LNCaP clone FGC (cell line): Measurements from ENCODE around the gene MLKL.

Experiments used
- DNase-seq: peaks from one replicate; pipeline ENCODE4 v3.0.0-alpha.2; 2011; ENCODE audit warnings: low read depth
- H3K4me3 ChIP-seq: 2 replicates; pipeline ENCODE4 v1.5.1; 2011; ENCODE audit warnings: mild to moderate bottlenecking, low read depth, low read length, control low read depth
- TF ChIP-seq, protein P1 (sequence below): IDR thresholded peaks from 2 replicates; pipeline ENCODE4 v1.5.1; 2012; ENCODE audit warnings: mild to moderate bottlenecking; ENCODE audit not compliant: control insufficient read depth, insufficient read depth; ENCODE audit errors: extremely low read depth

The MLKL gene

DNA sequence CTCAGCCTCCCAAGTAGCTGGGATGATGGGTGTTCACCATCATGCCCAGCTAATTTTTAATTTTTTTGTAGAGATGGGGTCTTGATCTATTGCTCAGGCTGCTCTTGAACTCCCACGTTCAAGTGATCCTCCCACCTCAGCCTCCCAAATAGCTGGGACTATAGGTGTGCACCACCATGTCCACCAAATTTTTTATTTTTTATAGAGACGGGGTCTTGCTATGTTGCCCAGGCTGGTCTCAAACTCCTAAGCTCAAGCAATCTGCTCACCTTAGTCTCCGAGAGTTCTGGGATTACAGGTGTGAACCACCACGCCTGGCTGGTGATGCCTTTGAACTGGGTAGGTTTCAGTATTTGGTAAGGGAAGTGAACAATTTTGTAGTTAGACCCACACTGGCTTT is 43.9 kb upstream of the MLKL start:
- TF ChIP-seq, protein P1, sequence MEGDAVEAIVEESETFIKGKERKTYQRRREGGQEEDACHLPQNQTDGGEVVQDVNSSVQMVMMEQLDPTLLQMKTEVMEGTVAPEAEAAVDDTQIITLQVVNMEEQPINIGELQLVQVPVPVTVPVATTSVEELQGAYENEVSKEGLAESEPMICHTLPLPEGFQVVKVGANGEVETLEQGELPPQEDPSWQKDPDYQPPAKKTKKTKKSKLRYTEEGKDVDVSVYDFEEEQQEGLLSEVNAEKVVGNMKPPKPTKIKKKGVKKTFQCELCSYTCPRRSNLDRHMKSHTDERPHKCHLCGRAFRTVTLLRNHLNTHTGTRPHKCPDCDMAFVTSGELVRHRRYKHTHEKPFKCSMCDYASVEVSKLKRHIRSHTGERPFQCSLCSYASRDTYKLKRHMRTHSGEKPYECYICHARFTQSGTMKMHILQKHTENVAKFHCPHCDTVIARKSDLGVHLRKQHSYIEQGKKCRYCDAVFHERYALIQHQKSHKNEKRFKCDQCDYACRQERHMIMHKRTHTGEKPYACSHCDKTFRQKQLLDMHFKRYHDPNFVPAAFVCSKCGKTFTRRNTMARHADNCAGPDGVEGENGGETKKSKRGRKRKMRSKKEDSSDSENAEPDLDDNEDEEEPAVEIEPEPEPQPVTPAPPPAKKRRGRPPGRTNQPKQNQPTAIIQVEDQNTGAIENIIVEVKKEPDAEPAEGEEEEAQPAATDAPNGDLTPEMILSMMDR, result no peak
- DNase-seq, result no peak
- H3K4me3 ChIP-seq, result no peak overlapping the region

DNA sequence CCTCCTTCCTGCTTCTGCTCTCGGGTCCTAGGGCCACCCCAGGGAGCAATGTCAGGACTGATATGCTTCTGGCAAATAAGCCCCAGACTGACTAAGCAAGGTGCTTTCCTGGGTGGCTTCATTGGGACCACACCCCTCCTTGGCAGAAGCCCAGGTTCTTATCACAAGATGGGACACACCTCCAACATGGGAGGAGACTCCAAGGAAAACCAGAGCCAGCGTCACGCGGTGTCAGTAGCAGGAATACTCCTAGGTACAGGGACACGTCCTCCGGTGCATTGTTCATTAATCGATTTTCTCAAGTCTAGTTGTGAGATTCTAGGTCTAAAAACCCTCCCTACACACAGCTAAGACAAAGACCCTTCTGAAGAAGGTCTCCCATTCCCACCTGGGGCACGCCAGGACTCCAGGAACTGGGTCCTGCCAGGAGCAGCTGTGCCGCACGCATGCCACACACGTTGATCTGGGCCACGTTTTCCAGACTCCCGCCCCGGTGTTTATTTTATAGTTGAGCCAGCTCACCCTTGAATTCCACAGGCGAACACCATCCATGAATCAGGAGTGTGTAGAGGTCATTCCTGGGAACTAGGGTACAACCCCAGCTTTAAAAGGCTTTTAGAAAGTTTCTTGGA is 43.1 kb upstream of the MLKL start:
- TF ChIP-seq, protein P1, result no peak
- DNase-seq, result peak; percentile 78
- no peak overlapping the region for H3K4me3 ChIP-seq

- DNase-seq, result no peak
- TF ChIP-seq, protein P1, result no peak
- H3K4me3 ChIP-seq, result no peak overlapping the region
Measured at GRCh38 chr16:74743045-74743667, 42.5 kb upstream of the MLKL start.

GRCh38 chr16:74742051-74742481 is 41.4 kb upstream of the MLKL start:
- TF ChIP-seq, protein P1, result no peak
- DNase-seq, result no peak
- no peak overlapping the region for H3K4me3 ChIP-seq

GRCh38 chr16:74740795-74741304 is 40.2 kb upstream of the MLKL start:
- DNase-seq, result no peak
- no peak overlapping the region for H3K4me3 ChIP-seq
- TF ChIP-seq, protein P1, result no peak

GRCh38 chr16:74739275-74739674 is 38.6 kb upstream of the MLKL start:
- no peak overlapping the region for H3K4me3 ChIP-seq
- TF ChIP-seq, protein P1, result no peak
- no peak for DNase-seq
